Kasumi-1 (cell line): ENCODE results near the gene CDK5RAP2.
A peak's percentile ranks its signal among the peaks of the same experiment; 100 is the strongest.

Experiments used
- DNase-seq, 2 experiments: peaks; one replicate each; lab custom pipeline; 2025; lab: John Stamatoyannopoulos, UW

The CDK5RAP2 gene

GRCh38 chr9:120383999-120384924 lies 195.7 kb downstream of the CDK5RAP2 start:
- no peak for DNase-seq

GRCh38 chr9:120383611-120383998 lies 196.4 kb downstream of the CDK5RAP2 start:
- DNase-seq = no peak

GRCh38 chr9:120382453-120382852 lies 197.5 kb downstream of the CDK5RAP2 start:
- DNase-seq = no peak

DNA sequence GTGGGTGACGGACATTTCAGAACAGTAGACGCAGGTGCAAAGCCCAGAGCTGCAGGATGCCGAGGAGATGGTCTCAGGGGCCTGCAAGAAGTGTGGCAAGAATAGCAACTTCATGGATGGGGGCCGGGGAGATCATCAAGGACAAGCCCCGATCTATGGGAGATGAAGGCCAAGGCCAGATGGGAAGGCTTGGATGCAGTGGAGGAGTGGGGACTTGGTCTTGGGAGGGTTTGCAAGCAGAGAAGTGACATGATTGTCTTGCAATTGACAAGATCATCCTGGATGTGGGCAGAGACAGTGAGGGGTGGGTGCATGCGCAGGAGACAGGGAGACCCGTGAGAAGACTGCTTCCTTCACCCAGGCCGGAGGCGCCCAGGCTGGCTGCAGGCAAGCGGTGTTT lies 198.1 kb downstream of the CDK5RAP2 start:
- DNase-seq = no peak

- no peak for DNase-seq
Measured at GRCh38 chr9:120379611-120380010, 200.4 kb downstream of the CDK5RAP2 start.

- no peak for DNase-seq
Measured at GRCh38 chr9:120378680-120379079, 201.3 kb downstream of the CDK5RAP2 start.

- no peak for DNase-seq
Measured at GRCh38 chr9:120377268-120378159, 202.5 kb downstream of the CDK5RAP2 start.

DNA sequence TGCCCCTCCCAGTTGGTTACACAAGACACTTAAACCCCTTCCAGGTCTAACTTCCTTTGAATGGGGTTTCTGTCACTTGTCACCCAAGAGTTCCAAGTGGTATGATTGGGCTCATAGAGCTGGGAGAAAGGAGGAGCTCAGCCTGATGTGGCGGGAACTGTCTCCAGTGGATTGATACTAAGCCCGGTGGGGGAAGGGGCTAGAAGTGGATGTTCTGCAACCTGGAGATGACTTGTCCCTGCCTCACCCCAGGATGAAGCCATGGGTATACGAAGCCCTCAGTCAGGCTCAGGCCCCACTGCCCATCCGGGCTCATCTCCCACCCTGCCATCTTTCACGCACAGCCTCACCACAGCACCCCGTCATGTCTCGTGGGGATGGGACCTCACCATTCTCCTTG lies 203.9 kb downstream of the CDK5RAP2 start:
- no peak for DNase-seq

- no peak for DNase-seq
Measured at GRCh38 chr9:120375316-120375715, 204.7 kb downstream of the CDK5RAP2 start.

DNA sequence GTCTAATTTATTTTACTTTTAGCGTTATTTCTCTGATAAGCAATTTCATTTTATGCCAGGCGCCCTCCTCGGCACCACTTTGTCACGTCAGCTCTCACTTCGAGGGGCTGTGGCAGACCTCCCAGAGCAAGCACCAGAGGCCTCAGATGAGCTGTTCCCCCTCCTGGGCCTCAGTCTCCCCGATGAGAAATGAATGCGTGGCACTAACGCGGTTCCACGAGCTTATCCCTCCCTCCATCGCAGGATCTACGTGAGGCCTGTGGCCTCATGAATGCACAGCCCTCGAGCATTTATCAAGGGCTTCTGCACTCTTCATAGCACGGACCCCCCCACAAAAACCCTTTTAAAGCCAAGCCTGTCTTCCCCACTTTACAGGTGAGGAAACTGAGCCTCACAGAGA lies 205.2 kb downstream of the CDK5RAP2 start:
- no peak for DNase-seq

GRCh38 chr9:120374239-120374638 lies 205.7 kb downstream of the CDK5RAP2 start:
- no peak for DNase-seq

DNA sequence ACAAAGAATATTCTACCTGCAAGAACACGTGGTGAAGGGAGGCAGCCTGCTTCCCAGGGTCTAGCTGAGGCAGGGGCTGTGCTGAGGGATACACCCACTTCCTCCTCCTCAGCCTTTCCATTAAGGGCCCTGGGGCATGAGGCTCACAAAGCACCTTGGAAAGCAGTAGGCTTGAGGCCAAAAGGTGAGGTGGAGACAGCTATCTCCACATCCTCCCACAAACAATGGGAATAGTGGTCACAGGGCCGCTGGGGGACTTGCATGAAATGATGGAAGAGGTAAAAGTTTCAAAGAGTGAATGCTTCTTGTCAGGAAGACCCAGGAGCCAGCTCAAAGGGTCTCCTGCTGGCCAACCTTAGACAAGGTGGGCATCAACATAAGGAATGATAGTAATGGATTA lies 207.9 kb downstream of the CDK5RAP2 start:
- DNase-seq = no peak

GRCh38 chr9:120369608-120370220 lies 210.3 kb downstream of the CDK5RAP2 start:
- DNase-seq = no peak

DNA sequence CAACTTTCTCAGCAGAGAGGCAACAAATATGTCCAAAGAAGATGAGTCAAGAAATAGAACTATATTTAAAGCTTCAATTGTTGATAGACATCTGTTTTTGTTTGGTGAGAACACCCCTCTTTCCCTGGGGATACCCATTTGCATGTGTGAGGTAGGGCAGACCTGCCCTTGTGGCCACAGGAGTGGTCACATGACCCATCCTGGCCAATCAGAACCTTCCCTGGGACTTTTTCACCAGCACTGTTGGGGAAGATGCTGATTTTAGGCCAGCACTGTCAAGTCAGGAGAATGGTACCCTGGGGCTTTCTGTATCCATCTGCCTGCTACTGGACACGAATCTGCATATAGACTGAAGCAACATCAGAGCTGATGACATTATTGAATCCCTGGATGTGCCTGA lies 211.2 kb downstream of the CDK5RAP2 start:
- DNase-seq = no peak

DNA sequence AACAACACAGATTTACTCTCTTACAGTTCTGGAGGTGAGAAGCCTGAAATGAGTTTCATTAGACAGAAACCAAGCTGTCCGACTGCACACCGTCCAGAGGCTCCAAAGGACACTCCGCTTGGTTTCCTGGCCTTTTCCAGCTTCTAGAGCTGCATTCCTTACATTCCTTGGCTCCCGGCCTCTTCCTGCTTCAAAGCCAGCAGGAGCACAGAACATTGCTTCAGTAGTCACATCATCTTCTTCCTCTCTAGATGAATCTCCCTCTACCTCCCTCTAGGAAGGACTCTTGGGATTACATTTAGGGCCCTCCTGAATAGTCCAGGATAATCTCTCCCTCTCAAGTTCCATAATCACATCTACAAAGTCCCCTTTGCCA lies 213.3 kb downstream of the CDK5RAP2 start:
- peak in 1 of 2 experiments; percentile 4 for DNase-seq

DNA sequence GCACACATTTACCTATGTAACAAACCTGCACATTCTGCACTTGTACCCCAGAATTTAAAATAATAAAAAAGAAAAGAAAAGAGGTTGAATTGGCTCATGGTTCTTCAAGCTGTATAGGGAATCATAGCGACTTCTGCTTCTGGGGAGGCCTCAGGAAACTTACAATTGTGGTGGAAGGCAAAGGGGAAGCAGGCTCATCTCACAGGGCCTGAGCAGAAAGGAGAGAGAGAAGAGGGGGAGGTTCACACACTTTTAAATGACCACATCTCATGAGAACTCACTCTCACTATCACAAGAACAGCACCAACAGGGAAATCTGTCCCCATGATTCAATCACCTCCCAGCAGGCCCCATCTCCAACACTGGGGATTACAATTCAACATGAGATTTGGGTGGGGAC lies 214.6 kb downstream of the CDK5RAP2 start:
- DNase-seq = peak; percentile 55 to 60

DNA sequence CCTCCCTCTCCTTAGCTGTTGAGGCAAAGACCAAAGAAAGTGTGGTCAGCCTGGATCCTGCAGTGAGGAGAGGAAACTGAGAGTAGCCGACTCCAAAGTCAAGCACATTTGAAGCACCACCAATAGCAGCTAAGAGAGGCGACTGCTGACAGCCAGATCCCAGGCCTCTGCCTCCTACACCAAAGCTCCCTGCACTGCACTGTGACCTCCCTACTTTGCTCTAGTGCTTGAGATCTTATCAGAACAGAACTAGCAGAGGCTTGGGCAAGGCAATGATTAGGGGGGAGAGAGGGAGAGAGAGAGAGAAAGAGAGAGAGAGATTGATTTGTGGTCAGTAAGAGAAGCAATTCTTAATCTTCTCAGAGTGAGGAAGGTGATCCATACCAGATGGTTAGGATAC lies 216.3 kb downstream of the CDK5RAP2 start:
- no peak for DNase-seq

- DNase-seq = no peak
Measured at GRCh38 chr9:120362446-120362845, 217.5 kb downstream of the CDK5RAP2 start.

- DNase-seq = no peak
Measured at GRCh38 chr9:120361551-120361950, 218.4 kb downstream of the CDK5RAP2 start.

GRCh38 chr9:120360510-120360909 lies 219.5 kb downstream of the CDK5RAP2 start:
- no peak for DNase-seq

DNA sequence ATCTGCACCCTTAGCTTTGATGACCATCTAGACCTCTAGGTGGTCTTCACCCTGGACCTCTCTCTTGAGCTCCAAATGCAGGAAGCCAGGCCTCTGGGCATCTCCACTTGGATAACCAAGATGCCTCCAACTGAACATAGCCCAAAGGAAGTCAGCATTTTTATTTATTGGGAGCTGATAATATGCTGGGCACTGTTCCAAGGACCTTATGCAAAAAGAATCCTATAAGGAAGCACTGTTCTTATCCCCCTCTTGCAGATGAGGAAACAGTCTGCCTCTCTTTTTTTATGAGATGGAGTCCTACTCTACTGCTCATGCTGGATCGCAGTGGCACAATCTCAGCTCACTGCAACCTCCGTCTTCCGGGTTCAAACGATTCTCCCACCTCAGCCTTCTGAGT lies 219.9 kb downstream of the CDK5RAP2 start:
- DNase-seq = no peak

GRCh38 chr9:120358877-120359276 lies 221.1 kb downstream of the CDK5RAP2 start:
- DNase-seq = no peak
